ENCODE data around the gene REPIN1. TPM values are rescaled to one million over a fixed set of nuclear protein-coding genes. Genes with fewer than 3 reads are reported as not detected.
A peak's percentile ranks its signal among the peaks of the same experiment; 100 is the strongest.

Gene REPIN1
- total RNA-seq, 1 experiment from 2014 or later, result 106 TPM

- no peak overlapping the region for H2BK20ac ChIP-seq (ENCODE audit: low read depth, low read length, poor library complexity, severe bottlenecking)
- H3K18ac ChIP-seq (ENCODE audit: insufficient read length, low read depth, low read length), result peak overlapping the region; percentile 3
- peaks cover 1% of the 10 kb centered on the region; the same call in 1 of the 2 replicates for H3K4me1 ChIP-seq (ENCODE audit: insufficient read depth, low read length)
- DNase-seq, result peak; percentile 70
- no peaks in the 10 kb centered on the region for H3K79me1 ChIP-seq (ENCODE audit: insufficient read depth, low read depth, low read length, poor library complexity, severe bottlenecking)
- WGBS (ENCODE audit: extremely low coverage, insufficient read length, low lambda C conversion rate), result no CpG with 5 or more reads among the region's 7 CpGs
- no peaks in the 10 kb centered on the region for H3K27me3 ChIP-seq (ENCODE audit: insufficient read depth, low read length)
- H3K27ac ChIP-seq (ENCODE audit: insufficient read length, low read depth, low read length), result peak overlapping the region; percentile 4
- no peak overlapping the region for H2AFZ ChIP-seq (ENCODE audit: low read length)
- no peaks in the 10 kb centered on the region for H3K79me2 ChIP-seq (ENCODE audit: insufficient read depth, low read length)
- Mint-ChIP-seq H3K4me1 (peaks cover 55 to 65% of the 10 kb centered on the region in 2 experiments), H3K27ac (peak overlapping the region; percentile 91 to 99 (median 92)), H3K27me3 (ENCODE audit: low read depth) (peaks cover 51% of the 10 kb centered on the region), H3K4me3 (peak overlapping the region; percentile 8 to 31; a peak in 1 of 5 replicates), H3K9me3 (no peaks in the 10 kb centered on the region; a peak in 1 of 5 replicates), H3K36me3 (ENCODE audit: insufficient read depth in 1 of 3, low read depth in 3 of 3) (peaks cover 32 to 36% (median 35%) of the 10 kb centered on the region in 3 experiments)
- no peaks in the 10 kb centered on the region for H4K20me1 ChIP-seq (ENCODE audit: control insufficient read depth, insufficient read depth, insufficient read length)
- no peak overlapping the region for H3T11ph ChIP-seq (ENCODE audit: low read length)
- no peak overlapping the region for H2AK5ac ChIP-seq (ENCODE audit: insufficient read length, low read length)
- no peak overlapping the region for H2BK5ac ChIP-seq (ENCODE audit: insufficient read length, low read length)
- H3K4me2 ChIP-seq (ENCODE audit: insufficient read depth, insufficient read length, low read length), result no peak overlapping the region
- 0 out of 2 replicates have a peak overlapping the region, but pooled peaks have one; percentile 68 for H3K14ac ChIP-seq (ENCODE audit: insufficient read depth, low read length)
- no peak overlapping the region for H3K4ac ChIP-seq (ENCODE audit: low read depth, low read length)
- no peak overlapping the region for H4K5ac ChIP-seq (ENCODE audit: insufficient read length, low read depth, low read length)
- no peak overlapping the region for H2BK12ac ChIP-seq (ENCODE audit: insufficient read length, low read depth, low read length)
- peaks cover 5% of the 10 kb centered on the region for H3K23me2 ChIP-seq (ENCODE audit: insufficient read length, low read depth, low read length, poor library complexity, severe bottlenecking)
- no peak overlapping the region for H4K91ac ChIP-seq (ENCODE audit: insufficient read length, low read depth, low read length)
- no peak overlapping the region for H2BK15ac ChIP-seq (ENCODE audit: low read depth, low read length)
- H2BK120ac ChIP-seq (ENCODE audit: low read depth, low read length, poor library complexity, severe bottlenecking), result no peak overlapping the region
- TF ChIP-seq, protein P1, sequence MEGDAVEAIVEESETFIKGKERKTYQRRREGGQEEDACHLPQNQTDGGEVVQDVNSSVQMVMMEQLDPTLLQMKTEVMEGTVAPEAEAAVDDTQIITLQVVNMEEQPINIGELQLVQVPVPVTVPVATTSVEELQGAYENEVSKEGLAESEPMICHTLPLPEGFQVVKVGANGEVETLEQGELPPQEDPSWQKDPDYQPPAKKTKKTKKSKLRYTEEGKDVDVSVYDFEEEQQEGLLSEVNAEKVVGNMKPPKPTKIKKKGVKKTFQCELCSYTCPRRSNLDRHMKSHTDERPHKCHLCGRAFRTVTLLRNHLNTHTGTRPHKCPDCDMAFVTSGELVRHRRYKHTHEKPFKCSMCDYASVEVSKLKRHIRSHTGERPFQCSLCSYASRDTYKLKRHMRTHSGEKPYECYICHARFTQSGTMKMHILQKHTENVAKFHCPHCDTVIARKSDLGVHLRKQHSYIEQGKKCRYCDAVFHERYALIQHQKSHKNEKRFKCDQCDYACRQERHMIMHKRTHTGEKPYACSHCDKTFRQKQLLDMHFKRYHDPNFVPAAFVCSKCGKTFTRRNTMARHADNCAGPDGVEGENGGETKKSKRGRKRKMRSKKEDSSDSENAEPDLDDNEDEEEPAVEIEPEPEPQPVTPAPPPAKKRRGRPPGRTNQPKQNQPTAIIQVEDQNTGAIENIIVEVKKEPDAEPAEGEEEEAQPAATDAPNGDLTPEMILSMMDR (conservative IDR thresholded peaks at IDR 0.05), result no peak
- H3K23ac ChIP-seq (ENCODE audit: insufficient read length, low read depth, low read length), result no peak overlapping the region
- H3K9me3 ChIP-seq (ENCODE audit: control insufficient read depth, low read depth, low read length), result no peaks in the 10 kb centered on the region
- H4K8ac ChIP-seq (replicated peaks; ENCODE audit: insufficient read length, low read depth, low read length), result no peak overlapping the region
- H3K56ac ChIP-seq (ENCODE audit: insufficient read length, low read depth, low read length), result no peak overlapping the region
- no peak overlapping the region for H3K9ac ChIP-seq (ENCODE audit: extremely low read depth, insufficient read length, low read length)
These were observed 33.4 kb upstream of the REPIN1 start for GRCh38 chr7:150335108-150335773.

All from H9 (cell line).